GM10248 (cell line): ENCODE results near the gene CA10.

Experiments used
- CTCF ChIA-PET: fragments of 300-600 bp; sonication (Branson Sonifier 250); formaldehyde crosslinking; extraction: SDS; loops from one replicate; lab custom pipeline; 2021; ENCODE audit warnings: antibody characterized with exemption; lab: Yijun Ruan, JAX
- POLR2A ChIA-PET: fragments of 350-650 bp; sonication (Branson Sonifier 250); formaldehyde crosslinking; extraction: SDS; loops from one replicate; lab custom pipeline; 2020; ENCODE audit warnings: antibody characterized with exemption; lab: Yijun Ruan, JAX
- DNase-seq: peaks from one replicate; pipeline ENCODE4 v3.0.0; 2012; ENCODE audit errors: extremely low spot score
- CTCF ChIP-seq: IDR thresholded peaks from 2 replicates; pipeline ENCODE4 v1.5.1; 2012; ENCODE audit warnings: mild to moderate bottlenecking, low read depth; ENCODE audit errors: extremely low read depth, missing control alignments, control extremely low read depth

Gene CA10

GRCh38 chr17:51941272-51941671 lies 217.2 kb downstream of the CA10 start:
- ChIA-PET CTCF (no interaction called here), POLR2A (no interaction called here)
- no peak for DNase-seq
- TF ChIP-seq CTCF = no peak

DNA sequence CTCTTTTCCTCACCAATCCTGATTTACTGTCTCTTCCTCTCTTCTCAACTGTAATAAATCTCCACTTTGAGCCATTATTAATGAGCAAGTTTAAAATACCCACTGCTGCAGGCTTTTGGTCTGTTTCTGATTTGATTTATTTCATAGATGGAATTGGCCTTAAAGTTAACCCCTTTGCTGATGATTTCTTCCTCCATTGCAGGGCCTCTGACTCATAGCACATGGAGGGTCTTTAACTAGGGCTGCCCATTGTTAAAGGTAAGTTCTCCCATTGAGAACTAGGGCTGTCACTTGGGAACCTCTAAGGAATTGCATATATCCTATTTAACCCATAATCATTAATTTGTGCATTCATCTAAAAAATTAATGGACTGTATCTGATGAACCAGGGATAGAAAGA lies 221.2 kb downstream of the CA10 start:
- CTCF ChIA-PET = interaction anchor here (1.2 kb wide), 1 partner anchor 11 kb away, joined by 3 read pairs; no protein-coding TSS in a partner anchor
- TF ChIP-seq CTCF = no peak
- DNase-seq = no peak
- POLR2A ChIA-PET = no interaction called here

DNA sequence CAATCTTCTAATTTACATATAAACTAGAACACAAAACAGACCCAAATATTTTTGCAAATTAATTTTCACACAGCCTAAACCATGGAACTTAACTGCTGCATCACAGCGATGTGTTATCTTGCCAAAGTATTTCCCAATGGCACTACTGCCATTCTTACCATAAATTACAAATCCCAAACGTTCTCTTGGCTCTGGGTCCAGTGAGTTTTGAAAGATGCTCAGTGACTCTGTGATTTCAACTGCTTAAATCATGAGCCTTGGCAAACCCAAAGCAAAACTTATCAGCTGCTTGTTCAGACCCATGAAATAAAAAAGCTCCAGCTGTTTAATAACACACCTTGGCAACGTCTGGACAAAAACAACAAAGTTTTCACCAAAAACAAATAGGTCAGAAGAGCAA lies 223.0 kb downstream of the CA10 start:
- CTCF ChIA-PET = interaction anchor here (1.7 kb wide), 1 partner anchor 10 kb away, joined by 4 read pairs; no protein-coding TSS in a partner anchor
- POLR2A ChIA-PET = no interaction called here
- DNase-seq = no peak
- TF ChIP-seq CTCF = no peak

GRCh38 chr17:51933647-51934046 lies 224.9 kb downstream of the CA10 start:
- no peak for TF ChIP-seq CTCF
- CTCF ChIA-PET = no interaction called here
- POLR2A ChIA-PET = no interaction called here
- no peak for DNase-seq

DNA sequence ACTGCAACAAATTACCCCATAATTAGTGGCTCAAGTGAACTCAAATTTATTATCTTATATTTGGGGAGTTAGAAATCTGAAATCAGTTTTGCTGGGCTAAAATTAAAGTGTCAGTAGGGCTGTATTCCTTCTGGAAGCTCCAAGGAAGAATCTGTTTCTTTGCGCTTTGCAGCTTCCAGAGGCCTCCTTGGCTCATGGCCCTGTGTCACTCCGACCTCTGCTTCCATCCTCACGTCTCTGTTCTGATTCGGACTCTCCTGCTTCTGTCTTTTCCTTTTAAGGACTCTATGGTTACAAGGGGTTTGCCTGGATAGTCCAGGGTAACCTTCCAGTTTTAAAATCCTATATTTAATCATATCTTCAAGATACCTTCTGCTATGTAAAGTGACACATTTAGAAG lies 232.1 kb downstream of the CA10 start:
- POLR2A ChIA-PET = no interaction called here
- TF ChIP-seq CTCF = no peak
- DNase-seq = no peak
- CTCF ChIA-PET = no interaction called here

DNA sequence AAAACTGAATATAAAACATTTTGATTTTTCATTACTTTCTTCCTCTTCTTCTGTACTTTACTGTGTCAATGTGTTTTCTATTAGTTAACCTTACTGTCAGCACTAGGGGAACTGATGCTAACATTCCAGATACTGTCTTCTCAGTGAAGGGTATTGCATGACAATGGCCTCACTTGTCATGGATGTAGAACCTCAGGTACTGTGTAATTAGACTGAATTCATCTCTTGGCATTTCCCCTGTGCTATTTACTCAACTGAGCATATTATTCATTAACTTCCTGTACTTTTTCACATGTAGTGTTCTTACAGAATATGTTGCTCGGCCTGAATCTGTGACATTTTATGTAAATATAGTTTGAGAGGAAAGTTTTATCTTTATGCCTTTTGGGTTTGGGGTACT lies 237.0 kb downstream of the CA10 start:
- ChIA-PET CTCF (no interaction called here), POLR2A (no interaction called here)
- TF ChIP-seq CTCF = no peak
- DNase-seq = no peak

GRCh38 chr17:51914577-51914976 lies 243.9 kb downstream of the CA10 start:
- ChIA-PET POLR2A (no interaction called here), CTCF (no interaction called here)
- no peak for TF ChIP-seq CTCF
- no peak for DNase-seq
